ENCODE measurements around the gene MOV10L1. TPM values are rescaled to one million over a fixed set of nuclear protein-coding genes. Genes with fewer than 3 reads are reported as not detected.
A peak's percentile ranks its signal among the peaks of the same experiment; 100 is the strongest.
"Not testable (repeated sequence)": the region's sequence is repeated elsewhere in the genome, so short reads cannot be mapped to it uniquely, and the experiment has no call there.

The MOV10L1 gene
- total RNA-seq, 2 experiments from 2014 or later: not detected

DNA sequence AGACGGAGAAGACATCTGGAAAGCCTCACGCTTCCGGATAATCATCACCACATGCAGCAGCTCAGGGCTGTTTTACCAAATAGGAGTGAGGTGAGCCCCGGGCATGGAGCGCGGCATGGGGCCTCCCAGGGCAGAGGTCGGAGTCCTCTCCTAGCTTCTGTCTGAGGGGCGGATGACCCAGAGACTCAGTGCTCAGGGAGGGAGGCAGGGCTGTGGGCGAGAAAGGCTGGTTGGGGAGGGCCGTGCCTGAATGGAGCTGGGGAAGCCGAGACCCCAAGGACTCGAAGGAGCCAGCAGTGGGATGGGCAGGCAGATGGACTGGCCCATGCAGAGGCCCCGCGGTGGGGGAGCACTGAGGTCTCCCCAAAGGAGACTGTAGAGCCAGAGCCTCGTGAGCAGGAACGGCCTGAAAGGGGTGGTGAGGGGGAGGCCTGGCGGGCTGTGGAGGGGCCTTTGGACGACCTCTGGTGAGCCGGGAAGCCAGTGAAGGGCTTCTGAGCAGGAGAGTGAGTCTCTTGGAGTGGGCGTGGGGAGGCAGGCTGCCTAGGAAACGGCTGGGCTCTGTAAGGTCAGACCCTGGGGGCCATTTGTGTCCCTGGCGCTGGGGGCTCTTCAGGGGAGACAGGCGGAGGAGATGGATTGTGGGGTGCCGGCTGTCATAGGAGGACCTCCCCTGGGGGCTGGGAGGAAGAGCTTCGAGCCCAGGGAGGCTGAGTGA, 56.1 kb downstream of the MOV10L1 start:
- H3K27ac Mint-ChIP-seq: no peak overlapping the region
- CTCF ChIA-PET: no interaction called here
- DNase-seq: no peak

DNA sequence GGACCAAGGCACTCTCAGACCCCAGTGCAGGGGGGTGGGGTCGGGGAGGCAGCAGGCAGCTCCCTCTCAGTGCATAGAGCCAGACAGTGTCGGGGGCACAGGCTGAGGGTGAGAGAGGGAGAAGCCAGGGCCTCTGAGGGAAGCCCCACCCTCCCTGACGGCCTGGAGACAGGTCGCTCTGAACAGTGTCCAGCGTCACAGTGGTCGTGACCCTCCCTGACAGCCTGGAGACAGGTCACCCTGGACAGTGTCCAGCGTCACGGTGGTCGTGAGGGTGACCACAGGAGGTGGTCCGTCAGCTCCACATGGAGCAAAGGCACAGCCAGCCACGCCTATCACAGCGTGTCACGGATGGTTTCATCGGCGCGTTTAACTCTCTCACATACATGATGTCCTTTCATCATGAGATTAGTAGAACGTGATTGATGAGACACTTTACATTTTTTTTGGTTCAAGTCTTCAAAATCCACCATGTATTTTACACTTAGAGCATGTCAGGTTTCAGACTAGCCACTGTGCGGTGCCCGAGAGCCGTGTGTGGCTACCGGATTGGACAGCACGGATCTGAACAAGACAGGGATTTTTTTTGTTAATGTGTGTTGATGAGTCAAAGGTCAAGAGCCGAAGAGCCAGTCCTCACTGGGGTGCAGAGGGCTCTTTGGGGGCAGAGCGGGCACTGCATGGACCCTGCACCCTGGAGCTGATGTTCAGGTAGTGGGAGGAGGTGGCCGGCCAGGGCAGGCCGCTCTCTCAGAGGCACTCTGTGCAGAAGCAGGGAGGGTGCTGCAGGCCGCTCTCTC, 56.8 kb downstream of the MOV10L1 start:
- Histone ChIP-seq H3K27me3 (ENCODE audit: control insufficient read depth in 1 of 2, insufficient read depth in 2 of 2, low read length in 2 of 2) (no peaks in the 10 kb centered on the region), H3K27ac (ENCODE audit: low read depth in 1 of 2, low read length in 2 of 2) (no peak overlapping the region), H3K36me3 (ENCODE audit: insufficient read depth, low read length) (no peaks in the 10 kb centered on the region), H3K9me3 (ENCODE audit: control insufficient read depth in 1 of 2, insufficient read depth in 1 of 2, low read length in 2 of 2) (peaks cover 0 to 4% of the 10 kb centered on the region in 2 experiments), H3K4me3 (ENCODE audit: low read length) (no peak overlapping the region), H3K4me1 (ENCODE audit: insufficient read depth, low read length) (peaks cover 6% of the 10 kb centered on the region)
- Mint-ChIP-seq H3K4me3 (no peak overlapping the region), H3K9me3 (no peaks in the 10 kb centered on the region), H3K27me3 (peaks cover 3% of the 10 kb centered on the region), H3K36me3 (ENCODE audit: low read depth) (no peaks in the 10 kb centered on the region), H3K4me1 (ENCODE audit: low read depth) (peaks cover 4% of the 10 kb centered on the region), H3K27ac (no peak overlapping the region)
- DNase-seq: peak in 1 of 14 experiments; percentile 26
- no peak for ATAC-seq (ENCODE audit: poor library complexity)
- ChIA-PET POLR2A (no interaction called here), CTCF (no interaction called here)
- TF ChIP-seq, protein P1, sequence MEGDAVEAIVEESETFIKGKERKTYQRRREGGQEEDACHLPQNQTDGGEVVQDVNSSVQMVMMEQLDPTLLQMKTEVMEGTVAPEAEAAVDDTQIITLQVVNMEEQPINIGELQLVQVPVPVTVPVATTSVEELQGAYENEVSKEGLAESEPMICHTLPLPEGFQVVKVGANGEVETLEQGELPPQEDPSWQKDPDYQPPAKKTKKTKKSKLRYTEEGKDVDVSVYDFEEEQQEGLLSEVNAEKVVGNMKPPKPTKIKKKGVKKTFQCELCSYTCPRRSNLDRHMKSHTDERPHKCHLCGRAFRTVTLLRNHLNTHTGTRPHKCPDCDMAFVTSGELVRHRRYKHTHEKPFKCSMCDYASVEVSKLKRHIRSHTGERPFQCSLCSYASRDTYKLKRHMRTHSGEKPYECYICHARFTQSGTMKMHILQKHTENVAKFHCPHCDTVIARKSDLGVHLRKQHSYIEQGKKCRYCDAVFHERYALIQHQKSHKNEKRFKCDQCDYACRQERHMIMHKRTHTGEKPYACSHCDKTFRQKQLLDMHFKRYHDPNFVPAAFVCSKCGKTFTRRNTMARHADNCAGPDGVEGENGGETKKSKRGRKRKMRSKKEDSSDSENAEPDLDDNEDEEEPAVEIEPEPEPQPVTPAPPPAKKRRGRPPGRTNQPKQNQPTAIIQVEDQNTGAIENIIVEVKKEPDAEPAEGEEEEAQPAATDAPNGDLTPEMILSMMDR (IDR thresholded peaks at IDR 0.05): no peak
- intact Hi-C loops (cut with DNase I, micrococcal nuclease): loop anchor here in 1 of 2 experiments (5.0 to 10.0 kb wide), 4 partner anchors 181 to 476 kb away; partner anchors contain the start of genes DENND6B and PPP6R2

More for the DNA sequence above, 56.1 kb downstream of the MOV10L1 start:
- Histone ChIP-seq H3K27ac (ENCODE audit: low read depth in 1 of 2, low read length in 2 of 2) (no peak overlapping the region), H3K4me1 (ENCODE audit: insufficient read depth, low read length) (peaks cover 6% of the 10 kb centered on the region), H3K27me3 (ENCODE audit: control insufficient read depth in 1 of 2, insufficient read depth in 2 of 2, low read length in 2 of 2) (no peaks in the 10 kb centered on the region), H3K9me3 (ENCODE audit: control insufficient read depth in 1 of 2, insufficient read depth in 1 of 2, low read length in 2 of 2) (peaks cover 0 to 4% of the 10 kb centered on the region in 2 experiments), H3K4me3 (ENCODE audit: low read length) (no peak overlapping the region), H3K36me3 (ENCODE audit: insufficient read depth, low read length) (no peaks in the 10 kb centered on the region)
- ATAC-seq (ENCODE audit: poor library complexity): no peak
- TF ChIP-seq, protein P1 (IDR thresholded peaks at IDR 0.05): no peak
- Mint-ChIP-seq H3K9me3 (no peaks in the 10 kb centered on the region), H3K4me3 (no peak overlapping the region), H3K4me1 (ENCODE audit: low read depth) (peaks cover 4% of the 10 kb centered on the region), H3K27me3 (peaks cover 3% of the 10 kb centered on the region), H3K36me3 (ENCODE audit: low read depth) (no peaks in the 10 kb centered on the region)
- intact Hi-C loops (cut with DNase I, micrococcal nuclease): loop anchor here in 1 of 2 experiments (5.0 to 10.0 kb wide), 4 partner anchors 181 to 476 kb away; partner anchors contain the start of genes DENND6B and PPP6R2
- POLR2A ChIA-PET: no interaction called here

DNA sequence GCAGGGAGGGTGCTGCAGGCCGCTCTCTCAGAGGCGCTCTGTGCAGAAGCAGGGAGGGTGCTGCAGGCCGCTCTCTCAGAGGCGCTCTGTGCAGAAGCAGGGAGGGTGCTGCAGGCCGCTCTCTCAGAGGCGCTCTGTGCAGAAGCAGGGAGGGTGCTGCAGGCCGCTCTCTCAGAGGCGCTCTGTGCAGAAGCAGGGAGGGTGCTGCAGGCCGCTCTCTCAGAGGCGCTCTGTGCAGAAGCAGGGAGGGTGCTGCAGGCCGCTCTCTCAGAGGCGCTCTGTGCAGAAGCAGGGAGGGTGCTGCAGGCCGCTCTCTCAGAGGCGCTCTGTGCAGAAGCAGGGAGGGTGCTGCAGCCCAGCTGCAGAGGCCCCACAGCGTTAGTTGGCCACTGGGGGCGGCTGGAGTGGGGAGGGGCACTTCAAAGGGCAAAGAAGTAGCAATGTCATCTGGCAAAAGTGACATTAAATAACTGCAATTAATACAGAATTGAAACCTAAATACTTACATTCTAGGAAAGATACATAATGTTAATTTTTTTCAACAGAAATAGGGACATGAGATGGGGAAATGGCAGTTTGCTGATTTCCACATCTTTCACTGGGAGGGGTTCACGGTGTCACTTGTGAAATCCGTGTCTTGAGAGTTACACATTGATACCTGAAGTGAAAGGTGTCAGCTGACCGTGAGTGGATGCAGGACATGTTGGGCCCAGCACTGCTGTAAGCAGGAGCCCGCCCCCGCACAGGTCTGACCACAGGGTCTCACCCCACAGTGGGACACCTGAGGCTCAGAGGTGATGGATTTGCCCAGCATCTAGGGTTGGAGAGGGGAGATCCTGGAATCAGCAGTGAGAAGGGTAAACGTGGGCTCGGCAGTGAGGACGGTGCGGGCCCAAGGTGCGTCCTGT, 57.7 kb downstream of the MOV10L1 start:
- H3K4me3 Mint-ChIP-seq; H3K27me3 ChIP-seq (ENCODE audit: control insufficient read depth in 1 of 2, insufficient read depth in 2 of 2, low read length in 2 of 2); H3K4me3 ChIP-seq (ENCODE audit: low read length); H3K9me3 Mint-ChIP-seq; H3K27ac Mint-ChIP-seq; H3K4me1 ChIP-seq (ENCODE audit: insufficient read depth, low read length); H3K36me3 ChIP-seq (ENCODE audit: insufficient read depth, low read length); POLR2A ChIA-PET; H3K27ac ChIP-seq (ENCODE audit: low read depth in 1 of 2, low read length in 2 of 2); H3K27me3 Mint-ChIP-seq; DNase-seq; H3K4me1 Mint-ChIP-seq (ENCODE audit: low read depth); ATAC-seq (ENCODE audit: poor library complexity); H3K9me3 ChIP-seq (ENCODE audit: control insufficient read depth in 1 of 2, insufficient read depth in 1 of 2, low read length in 2 of 2); H3K36me3 Mint-ChIP-seq (ENCODE audit: low read depth): not testable (repeated sequence)
- CTCF ChIA-PET: interaction anchor here (1.3 to 2.1 kb wide), 3 partner anchors 44 to 117 kb away, joined by 3 to 6 read pairs (median 6); no protein-coding TSS in a partner anchor
- intact Hi-C loops (cut with DNase I, micrococcal nuclease): loop anchor here in 1 of 2 experiments (5.0 to 10.0 kb wide), 4 partner anchors 180 to 475 kb away; partner anchors contain the start of genes DENND6B and PPP6R2
